ENCODE results near the gene DIDO1. TPM values are rescaled to one million over a fixed set of nuclear protein-coding genes. Genes with fewer than 3 reads are reported as not detected.

The DIDO1 gene
- polyA plus RNA-seq, 2 of the 4 experiments (the other 2 are of a cell fraction) = 12.6 to 14.8 TPM

GRCh38 chr20:62969939-62970306 lies 43.6 kb upstream of the DIDO1 start (continued):
- TF ChIP-seq PBX3 (IDR thresholded peaks at IDR 0.05) (no peak), RNF2 (IDR thresholded peaks at IDR 0.05; ENCODE audit: borderline replicate concordance, low read depth) (no peak), NFE2L2 (conservative IDR thresholded peaks at IDR 0.05; ENCODE audit: low read length) (no peak), TFCP2L1 (CRISPR knock-in tag; IDR thresholded peaks at IDR 0.05) (no peak), ZFP36 (IDR thresholded peaks at IDR 0.05; ENCODE audit: borderline replicate concordance, partially characterized antibody) (no peak), RCOR1 (IDR thresholded peaks at IDR 0.05; ENCODE audit: low read depth, low read length) (no peak), POLR2A (IDR thresholded peaks at IDR 0.05; ENCODE audit: low read length) (no peak), FOSB (CRISPR knock-in tag; IDR thresholded peaks at IDR 0.05) (no peak)

DNA sequence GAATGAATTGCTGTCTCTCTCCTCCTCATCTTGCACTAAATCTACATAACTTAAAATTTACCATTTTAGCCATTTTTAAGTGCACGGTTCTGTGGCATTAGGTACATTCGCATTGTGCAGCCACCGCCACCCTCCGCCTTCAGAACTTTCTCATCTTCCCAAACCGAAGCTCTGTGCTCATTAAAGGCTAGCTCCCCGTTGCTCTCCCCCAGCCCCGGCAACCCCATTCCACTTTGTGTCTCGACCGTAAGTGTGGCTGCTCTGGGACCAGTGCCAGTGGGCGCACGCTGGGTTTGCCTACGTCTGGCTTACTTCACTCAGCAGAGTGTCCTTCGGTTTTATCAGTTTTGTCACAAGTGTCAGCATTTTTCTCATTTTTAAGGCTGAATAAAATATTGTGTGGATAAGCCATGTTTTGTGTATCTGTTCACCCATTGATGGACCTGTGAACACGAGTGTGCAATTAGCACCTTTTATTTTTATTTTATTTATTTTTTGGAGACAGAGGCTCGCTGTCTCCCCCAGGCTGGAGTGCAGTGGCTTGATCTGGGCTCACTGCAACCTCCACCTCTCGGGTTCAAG lies 43.0 kb upstream of the DIDO1 start:
- no peak overlapping the region for H3K4me3 ChIP-seq
- FAIRE-seq (no peak), ATAC-seq (no peak), DNase-seq (ENCODE audit: low read depth in 1 of 2, low spot score in 1 of 2) (no peak)
- H3K9me3 ChIP-seq = no peaks in the 10 kb centered on the region
- ChIA-PET CTCF (interaction anchor here (1.4 to 2.5 kb wide), 2 partner anchors 11 to 56 kb away, joined by 3 to 15 read pairs; no protein-coding TSS in a partner anchor), POLR2A (no interaction called here)
- TF ChIP-seq CBX2 (IDR thresholded peaks at IDR 0.05; ENCODE audit: borderline replicate concordance, low read depth) (no peak), EHF (CRISPR knock-in tag; IDR thresholded peaks at IDR 0.05) (no peak), KDM5A (IDR thresholded peaks at IDR 0.05) (no peak)
- no peak overlapping the region for H3K27ac ChIP-seq
- no peak overlapping the region for H3K4me2 ChIP-seq
- WGBS (ENCODE audit: missing lambda C conversion rate) = 59% methylated on average over 16 of the region's 16 CpGs
- 0 out of 3 replicates have a peak, but pooled peaks cover 3% of the 10 kb centered on the region for H3K4me1 ChIP-seq

GRCh38 chr20:62968378-62969178 lies 42.3 kb upstream of the DIDO1 start:
- DNase-seq (ENCODE audit: low read depth in 1 of 2, low spot score in 1 of 2) = no peak
- 0 out of 3 replicates have a peak, but pooled peaks cover 3% of the 10 kb centered on the region for H3K4me1 ChIP-seq
- ChIA-PET CTCF (interaction anchor here (1.0 to 1.1 kb wide), 2 partner anchors 9 to 21 kb away, joined by 3 read pairs; no protein-coding TSS in a partner anchor), POLR2A (no interaction called here)
- H3K9me3 ChIP-seq = no peaks in the 10 kb centered on the region
- H3K4me3 ChIP-seq = no peak overlapping the region
- TF ChIP-seq HES2 (IDR thresholded peaks at IDR 0.05) = no peak
- TF ChIP-seq CBX8 (IDR thresholded peaks at IDR 0.05) = no peak
- TF ChIP-seq HEYL (CRISPR knock-in tag; IDR thresholded peaks at IDR 0.05) = no peak
- no peak for TF ChIP-seq HOXB13 (CRISPR knock-in tag; IDR thresholded peaks at IDR 0.05; ENCODE audit: low read depth)
- no peak for TF ChIP-seq TP53 (CRISPR knock-in tag; IDR thresholded peaks at IDR 0.05)
- TF ChIP-seq ZFP36 (IDR thresholded peaks at IDR 0.05; ENCODE audit: borderline replicate concordance, partially characterized antibody) = no peak
- no peak for TF ChIP-seq CBX2 (IDR thresholded peaks at IDR 0.05; ENCODE audit: borderline replicate concordance, low read depth)
- no peak for TF ChIP-seq RFX5 (IDR thresholded peaks at IDR 0.05)
- TF ChIP-seq SREBF2 (IDR thresholded peaks at IDR 0.05) = no peak
- TF ChIP-seq SMC3 (IDR thresholded peaks at IDR 0.05) = no peak
- TF ChIP-seq, protein P1, sequence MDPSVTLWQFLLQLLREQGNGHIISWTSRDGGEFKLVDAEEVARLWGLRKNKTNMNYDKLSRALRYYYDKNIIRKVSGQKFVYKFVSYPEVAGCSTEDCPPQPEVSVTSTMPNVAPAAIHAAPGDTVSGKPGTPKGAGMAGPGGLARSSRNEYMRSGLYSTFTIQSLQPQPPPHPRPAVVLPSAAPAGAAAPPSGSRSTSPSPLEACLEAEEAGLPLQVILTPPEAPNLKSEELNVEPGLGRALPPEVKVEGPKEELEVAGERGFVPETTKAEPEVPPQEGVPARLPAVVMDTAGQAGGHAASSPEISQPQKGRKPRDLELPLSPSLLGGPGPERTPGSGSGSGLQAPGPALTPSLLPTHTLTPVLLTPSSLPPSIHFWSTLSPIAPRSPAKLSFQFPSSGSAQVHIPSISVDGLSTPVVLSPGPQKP (IDR thresholded peaks at IDR 0.05; ENCODE audit: low read depth, low read length) = no peak
- TF ChIP-seq, protein P2, sequence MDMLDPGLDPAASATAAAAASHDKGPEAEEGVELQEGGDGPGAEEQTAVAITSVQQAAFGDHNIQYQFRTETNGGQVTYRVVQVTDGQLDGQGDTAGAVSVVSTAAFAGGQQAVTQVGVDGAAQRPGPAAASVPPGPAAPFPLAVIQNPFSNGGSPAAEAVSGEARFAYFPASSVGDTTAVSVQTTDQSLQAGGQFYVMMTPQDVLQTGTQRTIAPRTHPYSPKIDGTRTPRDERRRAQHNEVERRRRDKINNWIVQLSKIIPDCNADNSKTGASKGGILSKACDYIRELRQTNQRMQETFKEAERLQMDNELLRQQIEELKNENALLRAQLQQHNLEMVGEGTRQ (IDR thresholded peaks at IDR 0.05) = no peak
- no peak overlapping the region for H3K27ac ChIP-seq
- ATAC-seq = no peak
- no peak for FAIRE-seq
- no peak overlapping the region for H3K4me2 ChIP-seq
- WGBS (ENCODE audit: missing lambda C conversion rate) = 35% methylated on average over 21 of the region's 21 CpGs

Measured in A549 (cell line).